ENCODE measurements around the gene UVSSA.

The UVSSA gene

DNA sequence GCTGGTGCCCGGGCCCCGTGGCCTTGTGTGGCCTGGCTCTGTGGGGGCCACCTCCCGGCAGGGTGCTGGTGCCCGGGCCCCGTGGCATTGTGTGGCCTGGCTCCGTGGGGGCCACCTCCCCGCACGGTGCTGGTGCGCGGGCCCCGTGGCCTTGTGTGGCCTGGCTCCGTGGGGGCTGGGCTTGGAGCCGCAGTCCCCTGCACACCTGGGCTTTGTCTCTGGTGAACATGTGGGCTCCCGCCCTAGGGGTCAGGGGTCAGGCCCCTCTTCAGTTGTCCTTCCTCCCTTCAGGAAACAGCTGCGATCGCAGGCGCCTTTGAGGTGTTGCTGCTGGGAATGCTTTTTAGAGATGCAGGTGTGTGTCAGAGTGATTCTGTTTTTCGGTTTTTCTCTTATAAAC is 17.2 kb downstream of the UVSSA start:
- DNase-seq (ENCODE audit: low read depth): no peak
- TF ChIP-seq, protein P1, sequence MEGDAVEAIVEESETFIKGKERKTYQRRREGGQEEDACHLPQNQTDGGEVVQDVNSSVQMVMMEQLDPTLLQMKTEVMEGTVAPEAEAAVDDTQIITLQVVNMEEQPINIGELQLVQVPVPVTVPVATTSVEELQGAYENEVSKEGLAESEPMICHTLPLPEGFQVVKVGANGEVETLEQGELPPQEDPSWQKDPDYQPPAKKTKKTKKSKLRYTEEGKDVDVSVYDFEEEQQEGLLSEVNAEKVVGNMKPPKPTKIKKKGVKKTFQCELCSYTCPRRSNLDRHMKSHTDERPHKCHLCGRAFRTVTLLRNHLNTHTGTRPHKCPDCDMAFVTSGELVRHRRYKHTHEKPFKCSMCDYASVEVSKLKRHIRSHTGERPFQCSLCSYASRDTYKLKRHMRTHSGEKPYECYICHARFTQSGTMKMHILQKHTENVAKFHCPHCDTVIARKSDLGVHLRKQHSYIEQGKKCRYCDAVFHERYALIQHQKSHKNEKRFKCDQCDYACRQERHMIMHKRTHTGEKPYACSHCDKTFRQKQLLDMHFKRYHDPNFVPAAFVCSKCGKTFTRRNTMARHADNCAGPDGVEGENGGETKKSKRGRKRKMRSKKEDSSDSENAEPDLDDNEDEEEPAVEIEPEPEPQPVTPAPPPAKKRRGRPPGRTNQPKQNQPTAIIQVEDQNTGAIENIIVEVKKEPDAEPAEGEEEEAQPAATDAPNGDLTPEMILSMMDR (IDR thresholded peaks at IDR 0.05; ENCODE audit: low read depth, low read length, missing control alignments): no peak
- no peak overlapping the region for H3K4me3 ChIP-seq (ENCODE audit: low read depth, low read length)

DNA sequence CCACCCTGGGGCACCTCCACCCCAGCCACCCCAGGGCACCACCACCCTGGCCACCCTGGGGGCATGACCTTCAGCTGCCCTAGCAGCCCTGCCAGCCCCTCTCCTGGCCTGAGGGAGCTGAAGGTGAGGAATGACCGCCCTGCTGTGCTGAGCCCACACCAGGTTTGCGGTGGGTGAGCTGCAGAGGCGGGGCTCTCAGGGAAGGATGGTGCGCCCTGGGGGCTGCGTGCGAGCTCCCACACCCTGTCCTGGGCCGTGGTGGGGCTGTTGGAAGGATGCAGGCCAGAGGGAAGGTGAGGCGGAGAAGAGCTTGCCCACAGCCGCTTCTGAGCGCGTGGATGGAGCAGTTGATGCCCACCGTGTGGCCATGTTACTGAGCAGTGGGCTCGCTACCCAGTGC is 17.7 kb downstream of the UVSSA start:
- no peak for DNase-seq (ENCODE audit: low read depth)
- no peak overlapping the region for H3K4me3 ChIP-seq (ENCODE audit: low read depth, low read length)
- TF ChIP-seq, protein P1 (IDR thresholded peaks at IDR 0.05; ENCODE audit: low read depth, low read length, missing control alignments): no peak

DNA sequence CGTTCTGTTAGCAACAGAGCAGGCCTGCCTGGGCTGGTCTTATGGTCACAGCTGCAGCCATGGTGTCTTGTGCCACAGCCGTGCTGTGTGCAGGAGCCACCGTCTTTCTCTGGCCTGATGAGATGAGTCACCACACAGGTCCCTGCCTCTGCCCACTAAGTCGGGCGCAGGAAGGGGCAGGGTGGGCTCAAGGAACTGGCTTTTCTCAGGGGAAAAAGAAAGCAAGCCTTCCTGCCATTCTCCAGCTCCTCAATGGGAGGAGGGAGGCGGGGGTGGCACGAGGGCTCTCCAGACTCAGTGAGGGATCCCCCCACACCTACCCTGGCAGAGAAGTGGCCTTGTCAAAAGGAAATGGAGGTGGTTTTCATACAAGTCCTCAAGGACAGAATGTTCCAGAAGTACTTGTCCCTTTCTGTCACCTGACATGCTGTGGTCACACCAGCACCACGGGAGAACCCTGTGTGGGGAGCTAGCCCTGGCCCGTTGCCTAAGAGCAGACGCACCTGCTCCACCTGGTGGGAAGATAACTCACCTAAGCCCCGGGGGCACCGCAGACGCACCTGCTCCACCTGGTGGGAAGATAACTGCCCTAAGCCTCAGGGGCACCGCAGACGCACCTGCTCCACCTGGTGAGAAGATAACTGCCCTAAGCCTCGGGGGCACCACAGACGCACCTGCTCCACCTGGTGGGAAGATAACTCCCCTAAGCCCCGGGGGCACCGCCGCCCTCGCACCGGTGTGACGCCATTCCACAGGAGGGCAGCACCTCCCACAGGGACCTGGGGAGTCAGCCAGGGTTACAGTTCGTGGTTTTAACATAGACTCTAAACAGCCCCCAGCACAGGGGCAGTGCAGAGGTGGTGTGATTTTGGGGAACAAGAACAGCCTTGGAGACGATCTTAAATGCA is 18.5 kb downstream of the UVSSA start:
- no peak overlapping the region for H3K4me3 ChIP-seq (ENCODE audit: low read depth, low read length)
- TF ChIP-seq, protein P1 (IDR thresholded peaks at IDR 0.05; ENCODE audit: low read depth, low read length, missing control alignments): no peak
- no peak for DNase-seq (ENCODE audit: low read depth)

DNA sequence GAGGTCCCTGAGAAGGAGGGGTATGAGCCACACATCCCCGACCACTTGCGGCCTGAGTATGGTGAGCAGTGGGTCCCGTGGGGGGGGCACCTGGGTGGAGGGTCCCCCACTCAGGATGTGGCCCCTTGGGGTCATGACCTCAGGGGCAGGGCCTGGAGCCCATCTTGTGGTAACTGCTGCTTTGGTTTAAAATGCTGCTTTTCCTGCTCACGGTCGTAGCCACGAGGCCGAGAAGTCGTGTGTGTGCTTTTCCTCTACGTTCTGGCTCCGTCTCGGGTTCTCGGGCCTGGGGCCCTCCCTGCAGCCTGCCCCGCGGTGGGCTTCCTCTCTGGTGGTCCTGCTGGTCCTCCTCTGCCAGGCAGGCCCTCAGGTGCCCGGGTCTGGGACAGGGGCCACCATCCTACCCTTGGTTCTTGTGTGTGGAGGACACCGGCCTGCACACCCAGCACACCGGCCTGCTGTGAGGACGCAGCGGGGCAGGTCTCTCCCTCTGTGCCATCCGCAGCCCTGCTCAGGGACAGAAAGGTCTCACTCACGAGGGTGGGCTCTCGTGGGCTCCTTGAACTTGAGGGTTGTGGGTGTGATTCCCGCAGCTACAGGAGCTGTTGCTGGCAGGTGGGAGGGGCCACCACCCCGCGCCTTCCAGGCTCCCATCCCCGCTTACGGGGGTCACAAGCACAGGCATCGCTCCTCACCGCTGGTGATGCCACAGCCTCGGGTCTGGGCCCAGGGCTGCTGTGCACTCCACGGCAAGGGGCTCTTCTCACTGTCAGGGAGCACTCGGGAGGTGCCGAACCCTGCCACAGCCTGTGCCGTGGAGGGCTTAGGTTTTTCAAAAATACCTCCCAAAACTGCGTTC is 19.6 kb downstream of the UVSSA start:
- no peak overlapping the region for H3K4me3 ChIP-seq (ENCODE audit: low read depth, low read length)
- DNase-seq (ENCODE audit: low read depth): no peak
- TF ChIP-seq, protein P1 (IDR thresholded peaks at IDR 0.05; ENCODE audit: low read depth, low read length, missing control alignments): no peak

DNA sequence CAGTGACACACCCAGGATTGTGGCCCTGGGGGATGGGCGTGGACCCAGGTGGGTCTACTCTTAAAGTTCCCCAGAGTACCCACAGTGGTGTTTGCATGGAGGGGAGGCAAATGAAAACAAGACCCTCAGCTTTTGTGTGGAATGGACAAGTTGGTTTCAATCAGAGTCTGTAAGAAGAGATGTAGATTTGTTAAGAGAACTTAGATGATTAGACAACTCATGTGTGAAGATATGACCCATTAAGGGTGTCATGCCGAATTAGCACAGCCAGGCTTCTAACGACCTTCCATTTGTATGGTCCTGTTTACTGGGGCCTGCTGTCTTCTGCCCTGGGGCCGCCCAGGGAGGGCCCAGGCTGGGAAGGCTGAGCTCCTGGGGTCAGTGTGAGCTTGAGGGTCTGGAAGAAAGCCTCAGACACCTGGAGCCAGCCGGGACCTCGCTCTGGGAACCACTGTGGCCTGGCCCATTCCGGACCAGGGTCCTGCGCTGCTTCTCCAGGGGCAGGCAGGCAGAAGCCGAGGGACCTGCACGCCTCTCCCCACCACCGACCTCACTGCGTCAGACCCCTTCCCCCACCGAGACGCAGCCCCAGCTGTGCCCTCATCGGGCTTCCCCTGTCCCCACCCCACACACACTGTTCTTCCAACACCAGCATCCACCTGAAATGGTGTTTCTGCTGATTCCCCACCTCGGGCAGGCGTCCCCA is 20.4 kb downstream of the UVSSA start:
- DNase-seq (ENCODE audit: low read depth): no peak
- no peak overlapping the region for H3K4me3 ChIP-seq (ENCODE audit: low read depth, low read length)
- TF ChIP-seq, protein P1 (IDR thresholded peaks at IDR 0.05; ENCODE audit: low read depth, low read length, missing control alignments): no peak

DNA sequence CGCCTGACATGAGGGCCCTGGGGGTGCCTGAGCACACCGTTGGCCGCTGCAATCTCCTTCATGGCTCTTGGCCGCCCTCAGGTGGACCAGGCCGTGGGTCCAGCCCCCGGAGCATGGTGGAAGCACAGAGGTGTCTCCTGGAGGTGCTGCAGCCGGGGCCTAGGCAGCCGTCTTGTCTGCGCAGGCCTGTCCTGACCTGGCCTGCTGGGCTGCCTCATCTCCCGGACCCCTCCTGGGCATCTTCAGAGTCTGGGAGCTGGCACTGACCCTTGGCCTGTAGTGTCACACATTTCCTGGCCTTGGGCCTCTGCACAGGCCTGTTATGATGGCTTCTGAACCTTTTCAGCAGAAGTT is 20.9 kb downstream of the UVSSA start:
- TF ChIP-seq, protein P1 (IDR thresholded peaks at IDR 0.05; ENCODE audit: low read depth, low read length, missing control alignments): no peak
- no peak overlapping the region for H3K4me3 ChIP-seq (ENCODE audit: low read depth, low read length)
- DNase-seq (ENCODE audit: low read depth): no peak
